ENCODE results near the gene YBX2.

Gene YBX2

DNA sequence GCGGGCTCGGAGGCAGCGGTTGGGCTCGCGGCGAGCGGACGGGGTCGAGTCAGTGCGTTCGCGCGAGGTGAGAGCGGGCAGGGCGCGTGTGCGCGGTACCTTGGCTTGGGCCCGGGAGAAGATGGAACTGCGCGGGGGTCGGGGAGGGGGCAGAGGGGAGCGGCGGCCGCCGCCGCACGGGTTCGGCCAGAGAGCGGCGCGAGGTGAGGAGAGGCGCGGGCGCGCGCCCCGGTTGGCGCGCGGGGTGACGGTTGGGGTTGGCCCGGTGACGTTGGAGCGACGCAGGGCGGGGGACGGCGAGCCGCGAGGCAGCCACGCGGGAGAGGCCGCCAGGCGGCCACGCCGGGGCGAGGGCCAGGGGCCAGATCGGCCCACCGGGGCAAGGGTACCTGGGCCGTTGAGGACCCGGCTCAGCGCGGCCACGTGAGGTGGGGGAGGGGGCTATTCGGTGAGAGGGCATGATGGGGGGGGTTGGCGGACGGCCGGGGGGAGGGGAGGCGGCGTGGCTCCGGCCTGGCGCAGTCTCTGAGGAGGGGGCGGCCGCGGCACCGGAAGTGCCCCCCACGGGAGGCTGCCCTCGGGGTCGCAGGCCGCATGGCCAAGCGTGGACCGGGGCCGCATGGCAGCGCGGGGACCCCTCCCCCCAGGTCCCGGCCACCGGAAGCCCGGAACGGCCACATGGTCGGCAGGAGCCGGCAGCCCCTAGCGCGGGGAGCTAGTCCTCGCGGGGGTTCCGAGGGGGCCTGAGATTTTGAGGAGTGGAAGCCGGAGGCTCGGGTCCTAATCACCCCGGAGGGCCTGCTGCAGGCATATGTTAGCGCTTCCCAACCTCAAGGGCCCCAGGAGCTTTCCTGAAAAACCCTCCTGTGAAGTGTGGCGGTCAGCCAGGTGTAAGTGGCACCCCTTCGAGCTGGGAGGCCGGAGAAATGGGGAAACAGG, 13.5 kb upstream of the YBX2 start:
- TF ChIP-seq CTCF (IDR thresholded peaks at IDR 0.05; ENCODE audit: low read depth, low read length, missing control alignments), result no peak
- no peak for DNase-seq (ENCODE audit: low read depth)
- peak overlapping the region; percentile 65 for H3K4me3 ChIP-seq (ENCODE audit: low read depth, low read length)

DNA sequence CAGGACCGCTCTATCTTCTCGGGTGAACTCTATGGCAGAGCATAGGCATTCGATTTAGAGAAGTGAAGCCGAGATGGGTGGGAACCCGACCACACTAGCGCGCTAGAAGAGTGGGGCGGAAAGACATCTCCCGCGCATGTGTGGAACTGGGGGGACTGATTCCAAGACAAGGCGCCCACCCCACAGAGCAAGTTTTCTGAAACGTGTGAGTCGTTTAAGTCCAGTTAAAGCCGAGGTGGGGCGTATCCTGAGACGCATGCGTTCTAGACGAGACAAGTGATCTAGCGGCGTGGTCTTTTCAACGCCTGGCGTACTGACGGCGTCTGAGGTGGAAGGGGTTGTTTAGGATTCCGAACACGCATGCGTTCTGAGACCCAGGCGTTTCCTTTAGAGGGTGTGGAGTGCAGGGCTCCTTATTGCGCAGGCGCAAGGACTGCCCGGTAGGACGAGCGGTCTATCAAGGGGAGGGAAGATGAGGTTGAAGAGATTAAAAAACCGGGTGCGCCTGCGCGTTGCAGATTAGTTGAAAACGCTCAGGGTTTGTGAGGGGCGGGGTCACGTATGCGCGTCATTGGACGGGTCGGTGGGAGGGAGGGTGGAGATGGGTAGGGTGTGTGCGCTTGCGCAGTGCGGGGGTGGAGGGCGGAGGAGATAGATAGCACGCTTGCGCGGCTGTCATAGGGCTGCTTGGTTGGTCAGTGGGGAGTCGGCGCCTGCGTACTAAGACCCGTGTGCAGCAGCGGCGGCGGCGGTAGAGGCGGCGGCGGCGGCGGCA, 12.7 kb upstream of the YBX2 start, which contains the start of gene EIF5A:
Gene EIF5A (plus strand): TSS at position 718 of the 775 bp plus-strand sequence. CDS start 2,008 bp downstream, outside the sequence.
- DNase-seq (ENCODE audit: low read depth), result peak; percentile 99
- no peak for TF ChIP-seq CTCF (IDR thresholded peaks at IDR 0.05; ENCODE audit: low read depth, low read length, missing control alignments)
- peak within 1 kb of the TSS; percentile 65 for H3K4me3 ChIP-seq (ENCODE audit: low read depth, low read length)

DNA sequence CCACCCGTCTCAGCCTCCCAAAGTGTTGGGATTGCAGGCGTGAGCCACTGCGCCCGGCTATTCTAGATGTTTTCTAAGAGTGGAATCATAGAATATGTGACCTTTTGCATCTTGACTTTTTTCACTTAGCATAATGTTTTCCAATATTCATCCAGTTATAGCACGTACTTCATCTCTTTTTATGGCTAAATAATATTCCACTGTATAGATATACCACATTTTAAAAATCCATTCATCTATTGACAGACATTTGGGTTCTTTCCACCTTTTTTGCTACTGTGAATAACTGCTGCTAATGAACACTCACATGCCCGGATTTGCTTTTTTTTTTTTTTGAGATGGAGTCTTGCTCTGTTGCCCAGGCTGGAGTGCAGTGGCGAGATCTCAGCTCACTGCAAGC, 9.7 kb upstream of the YBX2 start:
- no peak for TF ChIP-seq CTCF (IDR thresholded peaks at IDR 0.05; ENCODE audit: low read depth, low read length, missing control alignments)

GRCh38 chr17:7296189-7296861, 1.9 kb upstream of the YBX2 start:
- DNase-seq (ENCODE audit: low read depth), result no peak
- peak; percentile 83 for TF ChIP-seq CTCF (IDR thresholded peaks at IDR 0.05; ENCODE audit: low read depth, low read length, missing control alignments)
- H3K4me3 ChIP-seq (ENCODE audit: low read depth, low read length), result no peak overlapping the region

More for the DNA sequence above, 9.7 kb upstream of the YBX2 start:
- no peak for DNase-seq (ENCODE audit: low read depth)
- H3K4me3 ChIP-seq (ENCODE audit: low read depth, low read length), result no peak overlapping the region

DNA sequence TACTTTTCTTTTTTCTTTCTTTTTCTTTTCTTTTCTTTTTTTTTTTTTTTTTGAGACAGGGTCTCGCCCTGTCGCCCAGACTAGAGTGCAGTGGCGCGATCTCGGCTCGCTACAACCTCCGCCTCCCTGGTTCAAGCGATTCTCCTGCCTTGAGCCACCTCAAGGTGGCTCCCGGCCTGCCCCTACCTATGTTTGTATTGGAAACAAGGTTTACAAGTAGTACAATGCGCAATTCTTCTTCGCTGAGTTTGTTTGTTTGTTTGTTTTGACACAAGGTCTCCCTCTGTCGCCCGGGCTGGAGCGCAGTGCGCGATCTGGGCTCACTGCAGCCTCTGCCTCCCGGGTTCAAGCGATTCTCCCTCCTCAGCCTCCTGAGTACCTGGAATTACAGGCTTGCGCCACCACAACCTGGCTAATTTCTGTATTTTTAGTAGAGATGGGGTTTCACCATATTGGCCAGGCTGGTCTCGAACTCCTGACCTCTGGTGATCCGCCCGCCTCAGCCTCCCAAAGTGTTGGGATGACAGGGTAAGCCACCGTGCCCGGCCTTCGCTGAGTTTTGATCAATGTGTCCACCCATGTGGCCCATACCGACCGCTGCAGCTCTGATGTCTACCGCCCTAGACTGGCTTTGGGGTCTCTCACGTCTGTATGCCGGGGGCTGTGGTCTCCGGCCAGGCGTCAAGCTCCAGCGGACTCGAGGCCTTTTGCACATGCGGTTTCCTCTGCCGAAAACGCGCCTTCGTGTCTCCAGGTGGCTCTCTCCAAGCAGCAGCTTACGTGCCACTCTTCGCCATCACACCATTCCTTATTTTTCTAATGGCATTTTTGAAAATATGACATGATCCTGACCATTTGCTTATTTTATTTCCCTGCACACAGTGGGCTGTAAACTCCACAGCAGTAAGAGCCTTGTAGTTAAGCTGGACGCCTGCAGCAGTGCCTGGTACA, 1.1 kb upstream of the YBX2 start:
- H3K4me3 ChIP-seq (ENCODE audit: low read depth, low read length), result peak overlapping the region; percentile 34
- peak; percentile 8 for TF ChIP-seq CTCF (IDR thresholded peaks at IDR 0.05; ENCODE audit: low read depth, low read length, missing control alignments)
- no peak for DNase-seq (ENCODE audit: low read depth)

All from GM12864 (cell line).